GM12873 (cell line): Measurements from ENCODE around the gene PRAC1.

Experiments used
- CTCF ChIP-seq: IDR thresholded peaks from 2 replicates; pipeline ENCODE4 v1.5.1; 2012; ENCODE audit warnings: low read depth, mild to moderate bottlenecking, moderate library complexity, low read length, control low read depth; ENCODE audit not compliant: insufficient read depth; ENCODE audit errors: missing control alignments

PRAC1 gene

GRCh38 chr17:48718761-48719641 lies 3.3 kb downstream of the PRAC1 start:
- no peak for TF ChIP-seq CTCF

- TF ChIP-seq CTCF = no peak
Measured at GRCh38 chr17:48718227-48718760, 4.0 kb downstream of the PRAC1 start.

GRCh38 chr17:48717367-48718226 lies 4.7 kb downstream of the PRAC1 start:
- no peak for TF ChIP-seq CTCF

- no peak for TF ChIP-seq CTCF
Measured at GRCh38 chr17:48715496-48716399, 6.6 kb downstream of the PRAC1 start.

- TF ChIP-seq CTCF = no peak
Measured at GRCh38 chr17:48711128-48711527, 11.2 kb downstream of the PRAC1 start.

GRCh38 chr17:48704361-48705248 lies 17.7 kb downstream of the PRAC1 start:
- no peak for TF ChIP-seq CTCF
